GM15510 (cell line): Measurements from ENCODE around the gene RNF111.

Experiments used
- POLR2A ChIP-seq: IDR thresholded peaks from 3 replicates; pipeline ENCODE4 v1.6.1; 2011; ENCODE audit warnings: borderline replicate concordance; ENCODE audit not compliant: insufficient read length; ENCODE audit errors: extremely low read depth

The RNF111 gene

GRCh38 chr15:59069430-59069829, 82.0 kb downstream of the RNF111 start:
- TF ChIP-seq POLR2A: no peak

GRCh38 chr15:59074607-59075006, 87.1 kb downstream of the RNF111 start:
- TF ChIP-seq POLR2A: no peak

- TF ChIP-seq POLR2A: no peak
Measured at GRCh38 chr15:59087731-59088130, 100.3 kb downstream of the RNF111 start.

GRCh38 chr15:59094077-59094476, 106.6 kb downstream of the RNF111 start:
- TF ChIP-seq POLR2A: no peak

- no peak for TF ChIP-seq POLR2A
Measured at GRCh38 chr15:59096429-59096828, 109.0 kb downstream of the RNF111 start.

- TF ChIP-seq POLR2A: no peak
Measured at GRCh38 chr15:59099162-59099685, 111.8 kb downstream of the RNF111 start.

GRCh38 chr15:59104602-59104911, 117.1 kb downstream of the RNF111 start:
- TF ChIP-seq POLR2A: no peak

- TF ChIP-seq POLR2A: peak; percentile 86
Measured at GRCh38 chr15:59104912-59105732, 117.7 kb downstream of the RNF111 start, which contains the start of gene CCNB2. Gene CCNB2 (plus strand): TSS chr15:59105146. CDS start chr15:59105269, 123 bp downstream.

- TF ChIP-seq POLR2A: no peak
Measured at GRCh38 chr15:59105854-59106253, 118.4 kb downstream of the RNF111 start.

- TF ChIP-seq POLR2A: no peak
Measured at GRCh38 chr15:59111251-59111650, 123.8 kb downstream of the RNF111 start.

- no peak for TF ChIP-seq POLR2A
Measured at GRCh38 chr15:59115047-59115446, 127.6 kb downstream of the RNF111 start.

- TF ChIP-seq POLR2A: no peak
Measured at GRCh38 chr15:59116141-59116540, 128.7 kb downstream of the RNF111 start.

GRCh38 chr15:59116771-59117170, 129.3 kb downstream of the RNF111 start:
- TF ChIP-seq POLR2A: no peak

GRCh38 chr15:59119625-59120024, 132.2 kb downstream of the RNF111 start:
- TF ChIP-seq POLR2A: no peak

GRCh38 chr15:59120937-59121336, 133.5 kb downstream of the RNF111 start:
- TF ChIP-seq POLR2A: no peak

- no peak for TF ChIP-seq POLR2A
Measured at GRCh38 chr15:59124261-59124660, 136.8 kb downstream of the RNF111 start.
